Mucosa of rectum (tissue), 2 donors: ENCODE measurements around the gene KRT78.

Experiments
- H3K27ac ChIP-seq, 2 donors: one replicate each; pipeline ENCODE4 v1.7.0; 2013; ENCODE audit warnings: inconsistent platforms in 2 of 2, low read depth in 2 of 2, low read length in 2 of 2
- H3K27me3 ChIP-seq, 2 donors: one replicate each; pipeline ENCODE4 v1.7.0; 2013; ENCODE audit warnings: low read length in 2 of 2; ENCODE audit not compliant: control insufficient read depth in 2 of 2, insufficient read depth in 2 of 2
- H3K36me3 ChIP-seq, 2 donors: one replicate each; pipeline ENCODE4 v1.7.0; 2013; ENCODE audit warnings: low read length in 2 of 2; ENCODE audit not compliant: control insufficient read depth in 2 of 2, insufficient read depth in 2 of 2
- H3K4me1 ChIP-seq, 2 donors: one replicate each; pipeline ENCODE4 v1.7.0; 2013; ENCODE audit warnings: low read length in 2 of 2, mild to moderate bottlenecking in 1 of 2; ENCODE audit not compliant: control insufficient read depth in 2 of 2, insufficient read depth in 2 of 2
- H3K4me3 ChIP-seq, 2 donors: one replicate each; pipeline ENCODE4 v1.7.0; 2013; ENCODE audit warnings: low read length in 2 of 2
- H3K9ac ChIP-seq, 2 donors: one replicate each; pipeline ENCODE4 v1.7.0; 2013; ENCODE audit warnings: low read length in 2 of 2, low read depth in 1 of 2, mild to moderate bottlenecking in 1 of 2
- H3K9me3 ChIP-seq, 2 donors: one replicate each; pipeline ENCODE4 v1.7.0; 2013; ENCODE audit warnings: low read length in 2 of 2; ENCODE audit not compliant: control insufficient read depth in 2 of 2
- donor health status: healthy.
- donor health status: Normal muscosa, but diverticular disease.

KRT78 gene

GRCh38 chr12:52788192-52788875, 60.5 kb downstream of the KRT78 start:
- Histone ChIP-seq H3K4me3 (no peak overlapping the region), H3K9ac (no peak overlapping the region), H3K27me3 (peaks cover 13 to 22% of the 10 kb centered on the region in 2 donors), H3K36me3 (no peaks in the 10 kb centered on the region), H3K4me1 (no peaks in the 10 kb centered on the region), H3K27ac (no peak overlapping the region), H3K9me3 (no peaks in the 10 kb centered on the region)
